Keratinocyte (primary cell): Measurements from ENCODE around the gene WT1.

Experiments
- CTCF ChIP-seq, 3 experiments: IDR thresholded peaks in 1 of 3; conservative IDR thresholded peaks in 1 of 3; optimal IDR thresholded peaks in 1 of 3; 2 replicates in 2 of 3; 3 replicates in 1 of 3; pipeline versions ENCODE3 to v1.5.1; 2011; ENCODE audit warnings: low read length in 3 of 3, mild to moderate bottlenecking in 3 of 3, moderate library complexity in 2 of 3, control low read depth in 1 of 3, inconsistent platforms in 1 of 3; ENCODE audit not compliant: insufficient read depth in 2 of 3; ENCODE audit errors: extremely low read depth in 1 of 3
- EZH2 ChIP-seq: IDR thresholded peaks from one replicate; pipeline ENCODE4 v1.6.1; 2012; ENCODE audit warnings: inconsistent platforms, mild to moderate bottlenecking, low read length, moderate library complexity

- no peak for TF ChIP-seq CTCF (optimal IDR thresholded peaks at IDR 0.05 in 1 of 3, IDR thresholded peaks at IDR 0.05 in 1 of 3, conservative IDR thresholded peaks at IDR 0.05 in 1 of 3; ENCODE audit: extremely low read depth in 1 of 3, insufficient read depth in 2 of 3, low read length in 3 of 3)
- no peak for TF ChIP-seq EZH2
Observed at GRCh38 chr11:32456864-32457263, 21.5 kb upstream of the WT1 start.
